Muscle of leg (tissue), 11 donors: ENCODE data around the gene RNF169. TPM values are rescaled to one million over a fixed set of nuclear protein-coding genes. Genes with fewer than 3 reads are reported as not detected.
A peak's percentile ranks its signal among the peaks of the same experiment; 100 is the strongest.
"Not testable (repeated sequence)": the region's sequence is repeated elsewhere in the genome, so short reads cannot be mapped to it uniquely, and the experiment has no call there.

Experiments
- DNase-seq: peaks from one replicate; pipeline ENCODE4 v3.0.0; 2013
- H3K27ac ChIP-seq: one replicate; pipeline ENCODE4 v1.5.1; 2013; ENCODE audit warnings: mild to moderate bottlenecking, low read length, control low read depth
- H3K27me3 ChIP-seq: one replicate; pipeline ENCODE4 v1.6.1; 2013; ENCODE audit warnings: low read length; ENCODE audit not compliant: control insufficient read depth, insufficient read depth
- H3K36me3 ChIP-seq: one replicate; pipeline ENCODE4 v1.6.1; 2013; ENCODE audit warnings: low read length; ENCODE audit not compliant: control insufficient read depth, insufficient read depth
- H3K4me1 ChIP-seq: one replicate; pipeline ENCODE4 v1.6.1; 2013; ENCODE audit warnings: low read length; ENCODE audit not compliant: control insufficient read depth, insufficient read depth
- H3K4me3 ChIP-seq: one replicate; pipeline ENCODE4 v1.5.1; 2013; ENCODE audit warnings: low read length, control low read depth
- H3K9me3 ChIP-seq: replicated peaks from 2 replicates; pipeline ENCODE4 v1.6.1; 2013; ENCODE audit warnings: low read depth, low read length; ENCODE audit not compliant: control insufficient read depth
- whole genome bisulfite sequencing: methylation state at CpG from one replicate; pipeline ENCODE4 v1.1.5; 2013; ENCODE audit warnings: missing lambda C conversion rate; ENCODE audit not compliant: insufficient coverage; 5-methylcytosine and 5-hydroxymethylcytosine counted together
- polyA plus RNA-seq, 8 donors: library from polyadenylated mRNA; unstranded; fragments of 120-200 nt; gene quantifications; one replicate each; pipeline versions ENCODE4 v1.2.1 to v1.2.3, GENCODE V29; 2013; ENCODE audit warnings: inconsistent platforms in 1 of 8, low replicate concordance in 1 of 8; ENCODE audit not compliant: insufficient read length in 8 of 8, insufficient read depth in 1 of 8
- total RNA-seq: library from RNA; stranded (reverse); fragments of 120-200 nt; gene quantifications from one replicate; pipeline ENCODE4 v1.2.4, GENCODE V29; 2013

The RNF169 gene
- total and polyA plus RNA-seq, 9 donors, result 7.4 to 15.3 (median 11.7) TPM

DNA sequence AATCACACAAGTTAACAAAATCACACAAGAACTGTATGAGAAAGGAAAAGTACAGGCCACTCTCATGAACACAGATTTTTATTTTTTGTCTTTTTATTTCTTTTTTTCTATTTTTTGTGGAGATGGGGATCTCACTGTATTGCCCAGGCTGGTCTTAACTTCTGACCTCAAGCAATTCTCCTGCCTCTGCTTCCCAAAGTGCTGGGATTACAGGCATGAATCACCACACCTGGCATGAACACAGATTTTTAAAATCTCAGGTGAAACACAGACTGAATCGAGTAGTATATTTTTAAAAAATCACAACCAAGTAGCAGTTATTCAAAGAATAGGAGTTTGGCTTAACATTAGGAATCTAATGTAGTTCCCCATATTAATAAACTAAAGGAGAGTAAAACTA, 18.3 kb downstream of the RNF169 start:
- H3K36me3 ChIP-seq, result no peaks in the 10 kb centered on the region
- no peaks in the 10 kb centered on the region for H3K27me3 ChIP-seq
- no peak for DNase-seq
- no peak overlapping the region for H3K4me3 ChIP-seq
- no peaks in the 10 kb centered on the region for H3K9me3 ChIP-seq
- H3K4me1 ChIP-seq, result no peaks in the 10 kb centered on the region
- no peak overlapping the region for H3K27ac ChIP-seq
- WGBS, result no CpG with 5 or more reads among the region's 1 CpG

DNA sequence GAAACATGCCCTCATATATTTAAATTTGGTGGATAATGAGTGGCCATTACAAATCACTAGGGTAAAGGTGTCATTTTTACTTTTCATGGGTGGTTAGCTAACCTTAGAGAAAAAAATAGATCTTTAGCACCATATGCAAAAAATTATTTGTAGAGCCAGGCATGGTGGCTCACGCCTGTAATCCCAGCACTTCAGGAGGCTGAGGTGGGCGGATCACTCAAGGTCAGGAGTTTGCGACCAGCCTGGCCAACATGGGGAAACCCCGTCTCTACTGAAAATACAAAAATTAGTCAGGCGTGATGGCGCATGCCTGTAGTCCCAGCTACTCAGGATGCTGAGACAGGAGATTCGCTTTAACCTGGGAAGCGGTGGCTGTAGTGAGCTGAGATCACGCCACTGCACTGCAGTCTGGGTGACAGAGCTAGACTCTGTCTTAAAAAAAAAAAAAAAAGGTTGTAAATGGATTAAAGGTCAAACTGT, 19.6 kb downstream of the RNF169 start:
- 95% methylated on average over 8 of the region's 9 CpGs for WGBS
- H3K36me3 ChIP-seq, H3K9me3 ChIP-seq, DNase-seq, H3K27ac ChIP-seq, H3K27me3 ChIP-seq, H3K4me1 ChIP-seq, H3K4me3 ChIP-seq: not testable (repeated sequence)

- Histone ChIP-seq H3K36me3 (no peaks in the 10 kb centered on the region), H3K27me3 (no peaks in the 10 kb centered on the region), H3K4me1 (no peaks in the 10 kb centered on the region), H3K27ac (no peak overlapping the region), H3K9me3 (no peaks in the 10 kb centered on the region), H3K4me3 (no peak overlapping the region)
- no peak for DNase-seq
- WGBS, result no CpG with 5 or more reads among the region's 2 CpGs
Measured at GRCh38 chr11:74769055-74769707, 20.5 kb downstream of the RNF169 start.

- Histone ChIP-seq H3K27me3 (no peaks in the 10 kb centered on the region), H3K4me3 (no peak overlapping the region), H3K4me1 (no peaks in the 10 kb centered on the region), H3K27ac (no peak overlapping the region), H3K36me3 (no peaks in the 10 kb centered on the region), H3K9me3 (no peaks in the 10 kb centered on the region)
- no CpG with 5 or more reads among the region's 5 CpGs for WGBS
- DNase-seq, result peak; percentile 10
Measured at GRCh38 chr11:74770456-74770855, 21.8 kb downstream of the RNF169 start.

DNA sequence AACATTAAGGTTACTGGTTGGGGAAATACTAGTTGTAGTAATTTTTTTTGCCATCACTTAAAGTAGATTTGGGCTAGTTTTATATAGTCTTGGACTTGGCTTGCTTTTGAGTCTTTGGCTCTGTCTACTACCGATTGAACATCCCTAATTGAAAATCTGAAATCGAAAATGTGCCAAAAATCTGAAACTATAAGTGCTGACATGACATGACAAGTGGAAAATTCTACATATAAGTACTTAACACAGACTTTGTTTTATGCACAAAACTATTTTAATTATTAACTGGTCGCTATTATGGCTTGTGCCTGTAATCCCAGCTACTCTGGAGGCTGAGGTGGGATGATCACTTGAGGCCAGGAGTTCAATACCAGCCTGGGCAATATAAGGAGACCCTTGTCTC, 22.5 kb downstream of the RNF169 start:
- WGBS, result no CpG with 5 or more reads among the region's 3 CpGs
- Histone ChIP-seq H3K36me3 (no peaks in the 10 kb centered on the region), H3K4me3 (no peak overlapping the region), H3K27ac (no peak overlapping the region), H3K27me3 (no peaks in the 10 kb centered on the region), H3K4me1 (no peaks in the 10 kb centered on the region), H3K9me3 (no peaks in the 10 kb centered on the region)
- no peak for DNase-seq

- H3K27ac ChIP-seq, result no peak overlapping the region
- no peaks in the 10 kb centered on the region for H3K27me3 ChIP-seq
- no peaks in the 10 kb centered on the region for H3K9me3 ChIP-seq
- DNase-seq, result no peak
- H3K36me3 ChIP-seq, result no peaks in the 10 kb centered on the region
- H3K4me3 ChIP-seq, result no peak overlapping the region
- H3K4me1 ChIP-seq, result no peaks in the 10 kb centered on the region
Measured at GRCh38 chr11:74773476-74773875, 24.8 kb downstream of the RNF169 start.

DNA sequence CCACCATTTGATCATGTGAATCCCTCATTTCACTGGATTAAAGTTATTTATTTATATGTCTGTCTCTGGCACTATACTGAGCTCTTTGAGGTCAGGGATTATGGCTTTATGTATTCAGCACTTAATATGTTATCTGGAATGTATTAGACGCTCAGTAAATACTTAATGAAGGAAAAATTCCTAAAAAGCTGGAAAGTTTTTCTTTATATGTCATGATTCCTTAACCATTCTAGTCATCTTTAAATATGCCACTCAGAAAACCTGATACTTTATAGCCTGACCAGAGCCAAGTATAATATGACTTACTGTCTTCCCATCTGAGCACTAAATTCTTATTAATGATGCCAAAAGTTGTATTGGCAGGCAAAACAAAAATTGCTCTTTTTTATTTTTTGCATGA, 27.1 kb downstream of the RNF169 start:
- DNase-seq, result peak; percentile 11
- Histone ChIP-seq H3K27ac (no peak overlapping the region), H3K36me3 (no peaks in the 10 kb centered on the region), H3K4me1 (no peaks in the 10 kb centered on the region), H3K27me3 (no peaks in the 10 kb centered on the region), H3K4me3 (no peak overlapping the region), H3K9me3 (no peaks in the 10 kb centered on the region)
- WGBS, result no CpG with 5 or more reads among the region's 1 CpG

- Histone ChIP-seq H3K27me3 (no peaks in the 10 kb centered on the region), H3K27ac (no peak overlapping the region), H3K36me3 (no peaks in the 10 kb centered on the region), H3K4me1 (no peaks in the 10 kb centered on the region), H3K9me3 (no peaks in the 10 kb centered on the region), H3K4me3 (no peak overlapping the region)
- peak; percentile 19 for DNase-seq
Measured at GRCh38 chr11:74776546-74776945, 27.9 kb downstream of the RNF169 start.

DNA sequence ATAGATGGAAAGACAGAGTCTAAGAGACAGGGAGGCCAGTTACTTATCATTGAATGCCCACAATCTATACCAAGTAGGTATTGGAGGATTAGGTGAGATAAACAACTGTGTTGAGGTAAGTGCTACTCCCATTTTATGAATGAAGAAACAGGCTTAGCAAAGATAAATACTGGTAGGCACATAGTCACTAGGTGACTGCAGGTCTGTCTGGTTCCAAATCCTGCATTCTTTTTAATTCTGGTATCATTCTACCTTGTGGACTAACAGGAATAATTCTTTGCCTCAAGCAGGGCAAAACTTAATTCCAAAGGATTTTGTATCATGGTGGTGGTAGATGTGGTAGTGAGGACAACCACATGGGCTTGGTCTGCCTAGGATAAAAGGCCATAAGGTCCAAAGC, 28.4 kb downstream of the RNF169 start:
- Histone ChIP-seq H3K9me3 (no peaks in the 10 kb centered on the region), H3K27ac (no peak overlapping the region), H3K36me3 (no peaks in the 10 kb centered on the region), H3K27me3 (no peaks in the 10 kb centered on the region), H3K4me3 (no peak overlapping the region), H3K4me1 (no peaks in the 10 kb centered on the region)
- DNase-seq, result no peak

GRCh38 chr11:74777877-74778276, 29.2 kb downstream of the RNF169 start:
- DNase-seq, result no peak
- Histone ChIP-seq H3K4me3 (no peak overlapping the region), H3K9me3 (no peaks in the 10 kb centered on the region), H3K4me1 (no peaks in the 10 kb centered on the region), H3K36me3 (no peaks in the 10 kb centered on the region), H3K27me3 (no peaks in the 10 kb centered on the region), H3K27ac (no peak overlapping the region)
- WGBS, result 78% methylated on average over 1 of the region's 4 CpGs

DNA sequence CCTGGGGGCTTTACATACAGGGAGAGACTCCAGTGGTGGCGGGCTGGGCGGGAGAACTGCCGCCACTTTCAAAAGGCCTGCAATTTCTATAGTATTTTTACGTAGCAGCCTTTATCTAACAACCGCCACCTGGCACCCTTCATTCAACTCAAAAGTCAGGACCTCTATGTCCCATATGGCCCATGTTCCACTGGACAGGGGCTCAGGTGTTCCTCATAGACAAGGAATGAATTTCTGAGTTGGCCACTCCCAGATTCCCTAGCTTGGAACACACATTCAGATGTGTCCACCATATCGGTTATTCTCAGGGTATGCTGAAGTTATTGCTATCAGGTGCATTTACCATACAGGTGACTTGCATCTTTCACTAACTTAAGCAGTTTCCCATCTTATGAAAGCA, 29.9 kb downstream of the RNF169 start:
- WGBS, result 98% methylated on average over 5 of the region's 6 CpGs
- no peaks in the 10 kb centered on the region for H3K4me1 ChIP-seq
- no peaks in the 10 kb centered on the region for H3K9me3 ChIP-seq
- no peak for DNase-seq
- H3K27me3 ChIP-seq, result no peaks in the 10 kb centered on the region
- no peak overlapping the region for H3K4me3 ChIP-seq
- H3K36me3 ChIP-seq, result no peaks in the 10 kb centered on the region
- H3K27ac ChIP-seq, result no peak overlapping the region
